ENCODE results near the gene AGBL5.

Gene AGBL5

GRCh38 chr2:27019459-27019858 lies 32.0 kb upstream of the AGBL5 start:
- no peak for TF ChIP-seq CTCF (IDR thresholded peaks at IDR 0.05; ENCODE audit: insufficient read depth, low read length, poor library complexity, severe bottlenecking)
- Histone ChIP-seq H3K4me3 (replicated peaks; ENCODE audit: low read depth, low read length) (no peak overlapping the region), H3K36me3 (ENCODE audit: control insufficient read depth, insufficient read depth, low read length) (peaks cover 6% of the 10 kb centered on the region)

GRCh38 chr2:27019931-27020855 lies 31.3 kb upstream of the AGBL5 start:
- no peak overlapping the region for H3K4me3 ChIP-seq (replicated peaks; ENCODE audit: low read depth, low read length)
- no peak for TF ChIP-seq CTCF (IDR thresholded peaks at IDR 0.05; ENCODE audit: insufficient read depth, low read length, poor library complexity, severe bottlenecking)
- H3K27me3 ChIP-seq (replicated peaks; ENCODE audit: control insufficient read depth, insufficient read depth, low read length) = no peaks in the 10 kb centered on the region
- DNase-seq (ENCODE audit: extremely low read depth, insufficient read length) = no peak
- peaks cover 7% of the 10 kb centered on the region for H3K36me3 ChIP-seq (ENCODE audit: control insufficient read depth, insufficient read depth, low read length)

More at GRCh38 chr2:27019459-27019858, 32.0 kb upstream of the AGBL5 start:
- DNase-seq (ENCODE audit: extremely low read depth, insufficient read length) = no peak
- no peaks in the 10 kb centered on the region for H3K27me3 ChIP-seq (replicated peaks; ENCODE audit: control insufficient read depth, insufficient read depth, low read length)

- no peak for TF ChIP-seq CTCF (IDR thresholded peaks at IDR 0.05; ENCODE audit: insufficient read depth, low read length, poor library complexity, severe bottlenecking)
- DNase-seq (ENCODE audit: extremely low read depth, insufficient read length) = no peak
These were observed 30.0 kb upstream of the AGBL5 start for GRCh38 chr2:27021253-27022049.

GRCh38 chr2:27023740-27024139 lies 27.7 kb upstream of the AGBL5 start:
- no peak for TF ChIP-seq CTCF (IDR thresholded peaks at IDR 0.05; ENCODE audit: insufficient read depth, low read length, poor library complexity, severe bottlenecking)

More at GRCh38 chr2:27021253-27022049, 30.0 kb upstream of the AGBL5 start:
- H3K27me3 ChIP-seq (replicated peaks; ENCODE audit: control insufficient read depth, insufficient read depth, low read length) = no peaks in the 10 kb centered on the region
- H3K4me3 ChIP-seq (replicated peaks; ENCODE audit: low read depth, low read length) = no peak overlapping the region
- H3K36me3 ChIP-seq (ENCODE audit: control insufficient read depth, insufficient read depth, low read length) = peaks cover 11% of the 10 kb centered on the region

GRCh38 chr2:27024188-27024587 lies 27.3 kb upstream of the AGBL5 start:
- Histone ChIP-seq H3K4me3 (replicated peaks; ENCODE audit: low read depth, low read length) (no peak overlapping the region), H3K36me3 (ENCODE audit: control insufficient read depth, insufficient read depth, low read length) (peaks cover 18% of the 10 kb centered on the region), H3K27me3 (replicated peaks; ENCODE audit: control insufficient read depth, insufficient read depth, low read length) (no peaks in the 10 kb centered on the region)
- DNase-seq (ENCODE audit: extremely low read depth, insufficient read length) = no peak
- TF ChIP-seq CTCF (IDR thresholded peaks at IDR 0.05; ENCODE audit: insufficient read depth, low read length, poor library complexity, severe bottlenecking) = no peak

More at GRCh38 chr2:27023740-27024139, 27.7 kb upstream of the AGBL5 start:
- DNase-seq (ENCODE audit: extremely low read depth, insufficient read length) = no peak
- H3K36me3 ChIP-seq (ENCODE audit: control insufficient read depth, insufficient read depth, low read length) = peaks cover 15% of the 10 kb centered on the region
- H3K4me3 ChIP-seq (replicated peaks; ENCODE audit: low read depth, low read length) = no peak overlapping the region
- no peaks in the 10 kb centered on the region for H3K27me3 ChIP-seq (replicated peaks; ENCODE audit: control insufficient read depth, insufficient read depth, low read length)

Measured in GM06990 (cell line).